Measurements from ENCODE around the gene NUDT19.

The NUDT19 gene

GRCh38 chr19:32675720-32676185 is 15.9 kb upstream of the NUDT19 start, which contains the start of gene RGS9BP:
RGS9BP (plus strand) TSS chr19:32675848; CDS start chr19:32676264, 416 bp downstream.
- 4% methylated on average over 53 of the region's 53 CpGs for WGBS
- Histone ChIP-seq H3K9ac (ENCODE audit: low read depth, low read length) (peak within 1 kb of the TSS; percentile 78), H3K27me3 (ENCODE audit: insufficient read depth, low read length) (peaks cover 47% of the 10 kb centered on the region), H3K4me3 (ENCODE audit: low read length) (peak within 1 kb of the TSS; percentile 92), H3K4me1 (ENCODE audit: insufficient read depth, low read length) (no peaks in the 10 kb centered on the region), H3K36me3 (ENCODE audit: insufficient read depth, low read length) (no peaks in the 10 kb centered on the region), H3K27ac (ENCODE audit: low read depth, low read length) (no peak within 1 kb of the TSS), H3K9me3 (ENCODE audit: insufficient read depth, low read depth, low read length) (no peaks in the 10 kb centered on the region)

GRCh38 chr19:32676186-32676894 is 15.3 kb upstream of the NUDT19 start:
- H3K4me1 ChIP-seq (ENCODE audit: insufficient read depth, low read length), result no peaks in the 10 kb centered on the region
- H3K4me3 ChIP-seq (ENCODE audit: low read length), result peak overlapping the region; percentile 92
- H3K27me3 ChIP-seq (ENCODE audit: insufficient read depth, low read length), result peaks cover 47% of the 10 kb centered on the region
- no peaks in the 10 kb centered on the region for H3K36me3 ChIP-seq (ENCODE audit: insufficient read depth, low read length)
- 3% methylated on average over 93 of the region's 93 CpGs for WGBS
- H3K9ac ChIP-seq (ENCODE audit: low read depth, low read length), result no peak overlapping the region
- H3K27ac ChIP-seq (ENCODE audit: low read depth, low read length), result no peak overlapping the region
- no peaks in the 10 kb centered on the region for H3K9me3 ChIP-seq (ENCODE audit: insufficient read depth, low read depth, low read length)

- H3K27ac ChIP-seq (ENCODE audit: low read depth, low read length), result no peak overlapping the region
- H3K4me1 ChIP-seq (ENCODE audit: insufficient read depth, low read length), result no peaks in the 10 kb centered on the region
- H3K9ac ChIP-seq (ENCODE audit: low read depth, low read length), result no peak overlapping the region
- no peaks in the 10 kb centered on the region for H3K9me3 ChIP-seq (ENCODE audit: insufficient read depth, low read depth, low read length)
- H3K27me3 ChIP-seq (ENCODE audit: insufficient read depth, low read length), result peaks cover 47% of the 10 kb centered on the region
- H3K4me3 ChIP-seq (ENCODE audit: low read length), result peak overlapping the region; percentile 92
- H3K36me3 ChIP-seq (ENCODE audit: insufficient read depth, low read length), result no peaks in the 10 kb centered on the region
- 17% methylated on average over 33 of the region's 33 CpGs for WGBS
Observed at GRCh38 chr19:32676895-32677359, 14.7 kb upstream of the NUDT19 start.

- no peaks in the 10 kb centered on the region for H3K36me3 ChIP-seq (ENCODE audit: insufficient read depth, low read length)
- H3K9me3 ChIP-seq (ENCODE audit: insufficient read depth, low read depth, low read length), result no peaks in the 10 kb centered on the region
- H3K4me1 ChIP-seq (ENCODE audit: insufficient read depth, low read length), result no peaks in the 10 kb centered on the region
- 12% methylated on average over 9 of the region's 9 CpGs for WGBS
- H3K4me3 ChIP-seq (ENCODE audit: low read length), result peak overlapping the region; percentile 8; the same call in 1 of the 2 replicates
- H3K9ac ChIP-seq (ENCODE audit: low read depth, low read length), result no peak overlapping the region
- no peak overlapping the region for H3K27ac ChIP-seq (ENCODE audit: low read depth, low read length)
- H3K27me3 ChIP-seq (ENCODE audit: insufficient read depth, low read length), result peaks cover 47% of the 10 kb centered on the region
Observed at GRCh38 chr19:32677657-32678056, 14.0 kb upstream of the NUDT19 start.

GRCh38 chr19:32680986-32681385 is 10.6 kb upstream of the NUDT19 start:
- H3K9ac ChIP-seq (ENCODE audit: low read depth, low read length), result no peak overlapping the region
- no peaks in the 10 kb centered on the region for H3K4me1 ChIP-seq (ENCODE audit: insufficient read depth, low read length)
- no peak overlapping the region for H3K27ac ChIP-seq (ENCODE audit: low read depth, low read length)
- no CpG with 5 or more reads among the region's 2 CpGs for WGBS
- no peaks in the 10 kb centered on the region for H3K9me3 ChIP-seq (ENCODE audit: insufficient read depth, low read depth, low read length)
- no peak overlapping the region for H3K4me3 ChIP-seq (ENCODE audit: low read length)
- peaks cover 32% of the 10 kb centered on the region for H3K27me3 ChIP-seq (ENCODE audit: insufficient read depth, low read length)
- H3K36me3 ChIP-seq (ENCODE audit: insufficient read depth, low read length), result no peaks in the 10 kb centered on the region

GRCh38 chr19:32682317-32682716 is 9.3 kb upstream of the NUDT19 start:
- peaks cover 18% of the 10 kb centered on the region for H3K27me3 ChIP-seq (ENCODE audit: insufficient read depth, low read length)
- no peak overlapping the region for H3K4me3 ChIP-seq (ENCODE audit: low read length)
- no peak overlapping the region for H3K27ac ChIP-seq (ENCODE audit: low read depth, low read length)
- H3K9me3 ChIP-seq (ENCODE audit: insufficient read depth, low read depth, low read length), result no peaks in the 10 kb centered on the region
- no peak overlapping the region for H3K9ac ChIP-seq (ENCODE audit: low read depth, low read length)
- H3K36me3 ChIP-seq (ENCODE audit: insufficient read depth, low read length), result no peaks in the 10 kb centered on the region
- WGBS, result 92% methylated on average over 4 of the region's 4 CpGs
- no peaks in the 10 kb centered on the region for H3K4me1 ChIP-seq (ENCODE audit: insufficient read depth, low read length)

GRCh38 chr19:32686847-32687475 is 4.7 kb upstream of the NUDT19 start:
- Histone ChIP-seq H3K4me3 (ENCODE audit: low read length) (no peak overlapping the region), H3K36me3 (ENCODE audit: insufficient read depth, low read length) (no peaks in the 10 kb centered on the region), H3K9ac (ENCODE audit: low read depth, low read length) (no peak overlapping the region), H3K27me3 (ENCODE audit: insufficient read depth, low read length) (peaks cover 7% of the 10 kb centered on the region), H3K9me3 (ENCODE audit: insufficient read depth, low read depth, low read length) (no peaks in the 10 kb centered on the region), H3K27ac (ENCODE audit: low read depth, low read length) (no peak overlapping the region), H3K4me1 (ENCODE audit: insufficient read depth, low read length) (peaks cover 3% of the 10 kb centered on the region; the same call in 1 of the 2 replicates)
- 84% methylated on average over 6 of the region's 6 CpGs for WGBS

GRCh38 chr19:32687681-32688080 is 3.9 kb upstream of the NUDT19 start:
- Histone ChIP-seq H3K9me3 (ENCODE audit: insufficient read depth, low read depth, low read length) (no peaks in the 10 kb centered on the region), H3K27ac (ENCODE audit: low read depth, low read length) (no peak overlapping the region), H3K9ac (ENCODE audit: low read depth, low read length) (no peak overlapping the region), H3K36me3 (ENCODE audit: insufficient read depth, low read length) (no peaks in the 10 kb centered on the region), H3K4me1 (ENCODE audit: insufficient read depth, low read length) (peaks cover 3% of the 10 kb centered on the region; the same call in 1 of the 2 replicates), H3K27me3 (ENCODE audit: insufficient read depth, low read length) (peaks cover 14% of the 10 kb centered on the region), H3K4me3 (ENCODE audit: low read length) (no peak overlapping the region)
- 93% methylated on average over 3 of the region's 4 CpGs for WGBS

- Histone ChIP-seq H3K27ac (ENCODE audit: low read depth, low read length) (no peak overlapping the region), H3K27me3 (ENCODE audit: insufficient read depth, low read length) (peaks cover 21% of the 10 kb centered on the region), H3K9ac (ENCODE audit: low read depth, low read length) (no peak overlapping the region), H3K9me3 (ENCODE audit: insufficient read depth, low read depth, low read length) (no peaks in the 10 kb centered on the region), H3K4me1 (ENCODE audit: insufficient read depth, low read length) (peaks cover 3% of the 10 kb centered on the region; the same call in 1 of the 2 replicates), H3K36me3 (ENCODE audit: insufficient read depth, low read length) (no peaks in the 10 kb centered on the region), H3K4me3 (ENCODE audit: low read length) (no peak overlapping the region)
- 89% methylated on average over 1 of the region's 1 CpG for WGBS
Observed at GRCh38 chr19:32688311-32688710, 3.3 kb upstream of the NUDT19 start.

GRCh38 chr19:32691952-32692726 is 518 bp downstream of the NUDT19 start:
- Histone ChIP-seq H3K4me3 (ENCODE audit: low read length) (peak overlapping the region; percentile 62), H3K9me3 (ENCODE audit: insufficient read depth, low read depth, low read length) (no peaks in the 10 kb centered on the region), H3K4me1 (ENCODE audit: insufficient read depth, low read length) (peaks cover 3% of the 10 kb centered on the region; the same call in 1 of the 2 replicates), H3K27me3 (ENCODE audit: insufficient read depth, low read length) (peaks cover 22% of the 10 kb centered on the region), H3K36me3 (ENCODE audit: insufficient read depth, low read length) (no peaks in the 10 kb centered on the region), H3K27ac (ENCODE audit: low read depth, low read length) (no peak overlapping the region), H3K9ac (ENCODE audit: low read depth, low read length) (peak overlapping the region; percentile 75)
- 25% methylated on average over 93 of the region's 93 CpGs for WGBS

GRCh38 chr19:32692727-32693061 is 1.1 kb downstream of the NUDT19 start:
- H3K4me1 ChIP-seq (ENCODE audit: insufficient read depth, low read length), result peaks cover 3% of the 10 kb centered on the region; the same call in 1 of the 2 replicates
- 90% methylated on average over 7 of the region's 7 CpGs for WGBS
- H3K27ac ChIP-seq (ENCODE audit: low read depth, low read length), result no peak overlapping the region
- H3K36me3 ChIP-seq (ENCODE audit: insufficient read depth, low read length), result no peaks in the 10 kb centered on the region
- H3K4me3 ChIP-seq (ENCODE audit: low read length), result peak overlapping the region; percentile 62
- peak overlapping the region; percentile 75; the same call in 1 of the 2 replicates for H3K9ac ChIP-seq (ENCODE audit: low read depth, low read length)
- peaks cover 22% of the 10 kb centered on the region for H3K27me3 ChIP-seq (ENCODE audit: insufficient read depth, low read length)
- no peaks in the 10 kb centered on the region for H3K9me3 ChIP-seq (ENCODE audit: insufficient read depth, low read depth, low read length)

Measured in HUES64 (cell line).